ENCODE measurements around the gene USP19.

USP19 gene

GRCh38 chr3:49153349-49153912 lies 32.8 kb upstream of the USP19 start:
- DNase-seq (ENCODE audit: low read depth) = no peak
- no peak overlapping the region for H3K4me3 ChIP-seq (ENCODE audit: low read depth, low read length)
- no peak for TF ChIP-seq CTCF (conservative IDR thresholded peaks at IDR 0.05; ENCODE audit: low read depth, low read length)

GRCh38 chr3:49151610-49152009 lies 31.0 kb upstream of the USP19 start:
- no peak for DNase-seq (ENCODE audit: low read depth)
- no peak for TF ChIP-seq CTCF (conservative IDR thresholded peaks at IDR 0.05; ENCODE audit: low read depth, low read length)
- H3K4me3 ChIP-seq (ENCODE audit: low read depth, low read length) = no peak overlapping the region

- DNase-seq (ENCODE audit: low read depth) = no peak
- TF ChIP-seq CTCF (conservative IDR thresholded peaks at IDR 0.05; ENCODE audit: low read depth, low read length) = no peak
- H3K4me3 ChIP-seq (ENCODE audit: low read depth, low read length) = no peak overlapping the region
Measured at GRCh38 chr3:49148159-49148558, 27.5 kb upstream of the USP19 start.

GRCh38 chr3:49140080-49140479 lies 19.5 kb upstream of the USP19 start:
- TF ChIP-seq CTCF (conservative IDR thresholded peaks at IDR 0.05; ENCODE audit: low read depth, low read length) = no peak
- no peak overlapping the region for H3K4me3 ChIP-seq (ENCODE audit: low read depth, low read length)
- no peak for DNase-seq (ENCODE audit: low read depth)

- no peak for DNase-seq (ENCODE audit: low read depth)
- no peak overlapping the region for H3K4me3 ChIP-seq (ENCODE audit: low read depth, low read length)
- TF ChIP-seq CTCF (conservative IDR thresholded peaks at IDR 0.05; ENCODE audit: low read depth, low read length) = no peak
Measured at GRCh38 chr3:49135499-49135898, 14.9 kb upstream of the USP19 start.

- TF ChIP-seq CTCF (conservative IDR thresholded peaks at IDR 0.05; ENCODE audit: low read depth, low read length) = no peak
- H3K4me3 ChIP-seq (ENCODE audit: low read depth, low read length) = no peak overlapping the region
- DNase-seq (ENCODE audit: low read depth) = no peak
Measured at GRCh38 chr3:49134471-49135265, 14.0 kb upstream of the USP19 start.

All from choroid plexus epithelial cell (primary cell).